Ishikawa (cell line): ENCODE measurements around the gene C1D.

Source experiments
- CEBPB ChIP-seq: IDR thresholded peaks from 2 replicates; pipeline ENCODE4 v1.6.1; 2012
- CREB1 ChIP-seq: IDR thresholded peaks from 2 replicates; pipeline ENCODE4 v1.6.1; 2012; ENCODE audit warnings: low read depth
- EGR1 ChIP-seq: IDR thresholded peaks from 2 replicates; pipeline ENCODE4 v1.6.1; 2012
- EP300 ChIP-seq: IDR thresholded peaks from 2 replicates; pipeline ENCODE4 v1.6.1; 2012; ENCODE audit warnings: borderline replicate concordance
- FOXM1 ChIP-seq: IDR thresholded peaks from 2 replicates; pipeline ENCODE4 v1.6.1; 2012; ENCODE audit warnings: low read depth, borderline replicate concordance
- NFIC ChIP-seq: IDR thresholded peaks from 2 replicates; pipeline ENCODE4 v1.6.1; 2012
- RAD21 ChIP-seq: IDR thresholded peaks from 2 replicates; pipeline ENCODE4 v1.6.1; 2012; ENCODE audit warnings: low read depth
- TAF1 ChIP-seq: IDR thresholded peaks from 2 replicates; pipeline ENCODE4 v1.6.1; 2012; ENCODE audit warnings: low read depth, mild to moderate bottlenecking
- TCF12 ChIP-seq: IDR thresholded peaks from 2 replicates; pipeline ENCODE4 v1.6.1; 2012; ENCODE audit warnings: low read depth
- TF ChIP-seq, protein P1 (sequence below): IDR thresholded peaks from 2 replicates; pipeline ENCODE4 v1.6.1; 2012
- TF ChIP-seq, protein P2 (sequence below): IDR thresholded peaks from 2 replicates; pipeline ENCODE4 v1.6.1; 2012
- TF ChIP-seq, protein P3 (sequence below): IDR thresholded peaks from 2 replicates; pipeline ENCODE4 v1.6.1; 2012; ENCODE audit warnings: low read depth, mild to moderate bottlenecking

DNA sequence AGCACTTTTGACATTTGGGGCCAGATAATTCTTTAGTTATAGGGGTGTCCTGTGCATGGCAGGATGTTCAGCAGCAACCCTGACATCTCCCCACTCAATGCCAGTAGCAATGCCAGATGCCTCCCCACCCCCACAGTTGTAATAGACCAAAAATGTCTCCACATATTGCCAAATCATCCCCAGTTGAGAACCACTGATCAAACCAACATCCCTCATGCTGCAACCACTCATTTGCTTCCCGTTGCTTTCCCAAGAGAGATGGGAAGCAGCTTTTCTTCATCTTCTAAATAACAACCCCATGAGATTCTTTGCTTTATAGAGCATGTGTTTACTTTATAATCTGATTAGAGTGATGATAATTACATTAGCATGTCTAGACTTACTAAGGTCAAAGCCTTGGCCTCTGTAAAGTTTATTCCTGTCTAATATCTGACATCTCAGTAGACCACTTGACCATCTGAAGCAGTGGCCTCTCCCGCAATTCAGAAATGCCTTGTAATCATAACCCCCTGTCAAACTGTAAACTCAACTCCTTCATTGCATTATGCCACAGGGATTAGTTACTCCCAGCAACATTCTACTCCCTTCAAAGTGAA is 28.7 kb upstream of the C1D start:
- TF ChIP-seq EGR1 = no peak
- TF ChIP-seq NFIC = no peak
- no peak for TF ChIP-seq EP300
- TF ChIP-seq TCF12 = no peak
- TF ChIP-seq FOXM1 = no peak
- TF ChIP-seq, protein P1, sequence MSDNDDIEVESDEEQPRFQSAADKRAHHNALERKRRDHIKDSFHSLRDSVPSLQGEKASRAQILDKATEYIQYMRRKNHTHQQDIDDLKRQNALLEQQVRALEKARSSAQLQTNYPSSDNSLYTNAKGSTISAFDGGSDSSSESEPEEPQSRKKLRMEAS = no peak
- TF ChIP-seq CREB1 = no peak
- no peak for TF ChIP-seq RAD21
- no peak for TF ChIP-seq TAF1
- TF ChIP-seq, protein P2, sequence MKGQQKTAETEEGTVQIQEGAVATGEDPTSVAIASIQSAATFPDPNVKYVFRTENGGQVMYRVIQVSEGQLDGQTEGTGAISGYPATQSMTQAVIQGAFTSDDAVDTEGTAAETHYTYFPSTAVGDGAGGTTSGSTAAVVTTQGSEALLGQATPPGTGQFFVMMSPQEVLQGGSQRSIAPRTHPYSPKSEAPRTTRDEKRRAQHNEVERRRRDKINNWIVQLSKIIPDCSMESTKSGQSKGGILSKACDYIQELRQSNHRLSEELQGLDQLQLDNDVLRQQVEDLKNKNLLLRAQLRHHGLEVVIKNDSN = no peak
- TF ChIP-seq, protein P3, sequence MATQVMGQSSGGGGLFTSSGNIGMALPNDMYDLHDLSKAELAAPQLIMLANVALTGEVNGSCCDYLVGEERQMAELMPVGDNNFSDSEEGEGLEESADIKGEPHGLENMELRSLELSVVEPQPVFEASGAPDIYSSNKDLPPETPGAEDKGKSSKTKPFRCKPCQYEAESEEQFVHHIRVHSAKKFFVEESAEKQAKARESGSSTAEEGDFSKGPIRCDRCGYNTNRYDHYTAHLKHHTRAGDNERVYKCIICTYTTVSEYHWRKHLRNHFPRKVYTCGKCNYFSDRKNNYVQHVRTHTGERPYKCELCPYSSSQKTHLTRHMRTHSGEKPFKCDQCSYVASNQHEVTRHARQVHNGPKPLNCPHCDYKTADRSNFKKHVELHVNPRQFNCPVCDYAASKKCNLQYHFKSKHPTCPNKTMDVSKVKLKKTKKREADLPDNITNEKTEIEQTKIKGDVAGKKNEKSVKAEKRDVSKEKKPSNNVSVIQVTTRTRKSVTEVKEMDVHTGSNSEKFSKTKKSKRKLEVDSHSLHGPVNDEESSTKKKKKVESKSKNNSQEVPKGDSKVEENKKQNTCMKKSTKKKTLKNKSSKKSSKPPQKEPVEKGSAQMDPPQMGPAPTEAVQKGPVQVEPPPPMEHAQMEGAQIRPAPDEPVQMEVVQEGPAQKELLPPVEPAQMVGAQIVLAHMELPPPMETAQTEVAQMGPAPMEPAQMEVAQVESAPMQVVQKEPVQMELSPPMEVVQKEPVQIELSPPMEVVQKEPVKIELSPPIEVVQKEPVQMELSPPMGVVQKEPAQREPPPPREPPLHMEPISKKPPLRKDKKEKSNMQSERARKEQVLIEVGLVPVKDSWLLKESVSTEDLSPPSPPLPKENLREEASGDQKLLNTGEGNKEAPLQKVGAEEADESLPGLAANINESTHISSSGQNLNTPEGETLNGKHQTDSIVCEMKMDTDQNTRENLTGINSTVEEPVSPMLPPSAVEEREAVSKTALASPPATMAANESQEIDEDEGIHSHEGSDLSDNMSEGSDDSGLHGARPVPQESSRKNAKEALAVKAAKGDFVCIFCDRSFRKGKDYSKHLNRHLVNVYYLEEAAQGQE = no peak
- no peak for TF ChIP-seq CEBPB
